PFSK-1 (cell line): ENCODE results near the gene LRBA.

ENCODE experiments used
- FOXP2 ChIP-seq: optimal IDR thresholded peaks from 2 replicates; pipeline ENCODE3; 2011; ENCODE audit warnings: borderline replicate concordance, control low read depth, inconsistent platforms; ENCODE audit not compliant: insufficient read depth; ENCODE audit errors: extremely low read length, extremely low read depth
- POLR2AphosphoS5 ChIP-seq: IDR thresholded peaks from 2 replicates; pipeline ENCODE4 v1.6.1; 2012; ENCODE audit warnings: low read depth, mild to moderate bottlenecking, control low read depth, low read length, moderate library complexity
- REST ChIP-seq, 2 experiments: IDR thresholded peaks; 2 replicates each; pipeline versions ENCODE4 v1.6.1 to v1.8.0; 2011 to 2012; ENCODE audit warnings: low read depth in 2 of 2, low read length in 2 of 2, control low read depth in 1 of 2, inconsistent platforms in 1 of 2, mild to moderate bottlenecking in 1 of 2, moderate library complexity in 1 of 2; ENCODE audit not compliant: insufficient read depth in 1 of 2
- SIN3A ChIP-seq: IDR thresholded peaks from 2 replicates; pipeline ENCODE4 v1.6.1; 2012; ENCODE audit warnings: mild to moderate bottlenecking, low read length, moderate library complexity, borderline replicate concordance; ENCODE audit not compliant: insufficient read depth

- TF ChIP-seq FOXP2 (no peak), REST (IDR thresholded peaks at IDR 0.05; ENCODE audit: insufficient read depth in 1 of 2, low read depth in 2 of 2, low read length in 2 of 2) (no peak), POLR2AphosphoS5 (no peak), SIN3A (no peak)
Observed at GRCh38 chr4:150461957-150462356, 553.1 kb downstream of the LRBA start.
